ENCODE results near the gene LPIN1.
A peak's percentile ranks its signal among the peaks of the same experiment; 100 is the strongest.
"Not testable (repeated sequence)": the region's sequence is repeated elsewhere in the genome, so short reads cannot be mapped to it uniquely, and the experiment has no call there.

LPIN1 gene

DNA sequence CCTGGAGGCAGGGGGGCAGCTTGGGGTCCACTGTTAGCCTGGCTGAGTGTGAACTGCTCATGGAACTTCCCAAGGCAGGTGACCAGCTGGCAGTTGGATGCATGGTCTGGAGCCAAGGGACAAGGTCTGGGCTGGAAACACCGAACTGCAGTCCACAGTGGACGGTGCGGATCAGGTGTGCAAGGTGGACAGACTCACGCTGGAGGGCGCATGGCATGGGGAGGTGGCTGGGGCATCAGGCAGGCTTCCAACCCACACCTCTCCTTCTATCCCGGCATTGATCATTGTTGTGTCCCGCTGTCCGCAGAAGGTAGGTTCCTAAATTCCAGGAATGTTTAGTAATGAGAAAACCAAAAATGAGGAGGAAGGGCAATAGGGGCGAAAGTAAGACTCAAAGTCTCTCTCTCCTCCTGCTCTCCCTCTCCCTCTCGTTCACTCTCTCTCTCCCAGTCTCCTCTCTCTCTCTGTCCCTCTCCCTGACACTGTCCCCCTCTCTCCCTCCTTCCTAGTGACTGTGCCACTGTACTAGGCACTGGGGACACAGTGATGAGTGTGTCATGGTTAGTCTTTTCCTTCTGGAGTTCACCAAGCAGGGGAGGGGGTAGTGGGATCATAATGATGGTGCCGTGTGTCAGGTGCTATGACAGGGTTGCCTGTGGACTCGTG lies 30.3 kb upstream of the LPIN1 start:
- no peak for DNase-seq

DNA sequence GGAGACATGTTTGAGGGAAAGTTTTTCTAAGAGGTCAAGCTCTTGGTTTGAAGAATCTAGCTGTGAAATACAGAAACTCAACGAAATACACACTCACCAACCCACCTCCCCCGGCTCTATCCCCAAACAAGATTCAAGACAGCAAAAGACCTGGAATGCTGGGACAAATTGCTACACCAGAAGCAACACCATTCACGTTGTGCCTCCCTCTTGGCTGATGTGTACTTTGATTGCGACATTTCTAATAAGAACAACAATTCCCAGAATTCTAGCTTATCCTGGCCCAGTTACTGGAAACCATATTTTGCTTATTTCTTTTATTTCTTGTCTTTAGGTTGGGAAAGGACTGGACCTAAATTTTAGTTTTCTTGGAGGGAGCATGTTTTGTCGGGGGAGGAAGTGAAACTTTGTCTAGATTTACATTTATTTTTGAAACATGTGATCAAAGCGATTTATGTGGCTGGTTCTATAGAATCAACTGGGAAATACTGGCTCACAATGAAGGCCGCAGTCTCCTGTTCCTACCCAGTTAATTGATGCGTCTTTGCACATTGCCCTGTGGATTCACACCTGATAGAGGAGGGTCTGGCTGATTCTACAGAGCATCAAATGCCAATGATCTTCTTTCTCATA lies 29.6 kb upstream of the LPIN1 start:
- DNase-seq: no peak

DNA sequence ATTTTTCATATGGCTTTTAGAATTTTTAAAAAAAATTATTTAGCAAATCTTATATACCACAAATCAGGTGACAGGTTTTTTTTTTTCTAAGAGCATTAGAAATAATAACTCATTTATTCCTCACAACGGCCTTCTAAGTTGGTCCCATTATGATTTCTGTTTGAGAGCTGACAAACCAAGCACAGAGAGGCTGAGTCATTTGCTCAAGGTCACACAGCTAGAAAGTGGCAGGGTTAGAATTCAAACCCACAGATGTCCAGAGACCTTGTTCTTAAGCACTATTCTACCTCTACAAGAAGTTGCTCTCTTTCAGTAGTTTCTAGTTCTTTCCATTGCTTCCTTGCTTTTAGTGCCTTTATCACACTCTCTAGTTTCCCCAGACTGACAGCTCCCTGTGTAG lies 28.8 kb upstream of the LPIN1 start:
- no peak for DNase-seq

DNA sequence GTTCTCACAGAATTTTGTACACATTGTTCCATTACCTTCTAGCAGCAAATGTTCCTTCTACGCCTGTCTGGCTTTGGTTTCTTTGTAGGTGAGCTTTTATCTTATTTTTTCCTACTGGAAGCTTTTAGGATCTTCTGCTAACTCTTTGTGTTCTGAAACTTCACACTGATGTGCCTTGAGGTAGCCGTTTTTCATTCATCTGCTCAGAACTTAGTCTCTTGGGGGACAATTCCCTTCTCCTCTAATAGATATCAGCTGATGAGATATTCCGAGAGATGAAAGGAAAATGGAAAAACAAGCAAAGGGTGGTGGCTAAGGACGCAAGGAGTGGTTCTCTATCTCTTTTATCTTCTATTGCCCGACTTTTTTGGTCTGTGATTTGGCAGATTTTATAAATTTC lies 27.8 kb upstream of the LPIN1 start:
- DNase-seq: no peak

DNA sequence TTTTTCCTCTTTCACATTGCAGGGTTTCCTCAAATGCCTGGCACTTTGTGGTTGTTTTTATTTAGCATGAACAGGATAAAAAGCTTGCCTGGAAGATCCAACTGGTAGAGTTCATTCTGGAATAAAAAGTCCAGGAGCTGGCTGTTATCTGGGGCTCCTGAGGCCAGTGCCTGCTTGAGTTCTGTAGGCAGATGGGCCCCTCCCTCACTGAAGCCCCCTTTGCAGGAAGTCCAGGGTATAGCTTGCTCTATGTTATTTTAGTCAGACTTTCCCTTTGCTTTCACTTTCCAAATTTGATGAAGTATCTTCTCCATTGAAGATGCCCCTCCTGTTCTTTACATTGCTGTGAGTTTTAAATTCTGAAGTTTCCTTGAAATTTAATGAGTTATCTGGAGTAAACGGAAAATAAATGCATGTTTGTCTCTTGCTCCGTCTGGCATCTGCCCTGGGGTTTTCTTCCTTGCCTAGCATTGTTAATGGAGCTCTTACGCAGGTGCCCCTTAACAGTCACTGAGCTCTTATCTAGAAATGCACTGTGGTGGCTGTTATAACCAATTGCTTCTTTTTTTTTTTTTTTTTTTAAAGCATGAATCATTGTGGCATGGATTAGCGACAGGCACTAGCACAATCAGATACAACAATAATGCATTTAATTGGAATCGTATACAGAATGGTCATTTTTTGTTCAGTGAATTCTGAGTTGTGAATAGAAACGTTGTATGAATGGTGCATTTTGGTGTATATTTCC lies 27.0 kb upstream of the LPIN1 start:
- DNase-seq: no peak

DNA sequence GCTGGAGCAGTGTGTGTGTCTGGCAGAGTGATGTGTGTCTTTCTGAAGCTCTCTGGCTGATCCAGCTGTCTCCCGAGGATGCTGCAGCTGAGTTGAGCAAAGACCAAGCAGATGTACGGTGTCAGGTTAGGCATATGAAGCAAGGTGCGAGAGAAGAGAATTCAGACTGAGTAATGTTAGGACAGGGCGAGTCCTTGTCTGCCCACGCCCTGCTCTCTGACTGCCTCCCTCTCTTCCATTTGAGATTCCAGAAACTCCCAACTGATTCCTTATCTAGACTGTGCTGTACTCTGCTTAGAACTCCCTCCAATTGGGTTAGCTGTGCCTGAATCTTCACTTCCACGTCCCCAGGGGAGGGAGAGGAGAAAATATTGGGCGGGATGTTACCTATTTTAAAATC lies 25.7 kb upstream of the LPIN1 start:
- DNase-seq: no peak

DNA sequence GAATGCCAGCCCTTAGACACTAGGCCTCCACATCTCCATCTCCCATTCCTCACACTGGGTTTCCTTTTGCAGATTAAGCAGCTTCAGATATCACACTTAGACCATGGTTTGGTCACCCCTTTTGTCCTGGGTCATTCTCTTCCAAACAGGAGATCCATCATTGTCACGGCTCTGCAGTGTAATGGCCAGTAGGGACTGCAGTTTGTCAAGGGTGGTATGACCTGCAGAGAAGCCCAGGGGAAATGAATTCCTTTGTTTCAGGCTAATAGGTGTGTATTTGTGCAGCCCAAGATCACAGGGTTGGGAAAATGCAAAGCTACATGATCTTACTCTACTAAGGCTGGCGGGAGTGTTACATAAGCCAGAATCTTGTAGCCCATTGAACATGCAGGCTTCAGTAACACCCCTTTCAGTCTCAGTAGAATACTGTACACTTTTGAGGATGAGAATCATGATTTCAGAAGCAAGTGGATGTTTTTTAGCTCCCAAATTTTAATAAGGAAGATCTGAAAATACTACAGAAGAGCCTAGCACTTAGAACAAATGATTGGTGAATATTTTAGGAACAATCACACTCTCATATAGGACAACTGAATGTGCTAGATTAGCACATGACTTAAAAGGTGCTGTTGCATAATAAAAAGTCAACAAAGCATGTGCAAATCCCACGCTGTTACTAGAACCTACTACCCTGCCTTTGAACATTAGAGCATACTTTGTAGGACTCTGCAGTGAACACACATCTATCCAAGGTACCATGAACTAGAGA lies 24.0 kb upstream of the LPIN1 start:
- DNase-seq: no peak

DNA sequence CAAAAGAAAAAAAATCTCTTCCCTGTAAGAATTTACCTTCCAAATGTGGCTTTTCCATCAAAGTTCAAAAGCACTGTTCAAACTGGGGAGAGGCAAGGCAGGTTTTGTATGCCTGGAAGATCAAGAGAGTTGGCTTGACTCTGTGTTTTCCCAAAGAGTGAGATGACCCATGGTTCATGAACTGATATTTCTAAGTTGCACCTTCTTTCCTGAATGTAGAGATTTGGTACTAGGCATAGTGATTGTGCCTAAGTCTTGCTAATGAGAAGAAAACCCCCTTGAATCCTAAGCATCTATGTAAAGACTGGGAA lies 23.4 kb upstream of the LPIN1 start:
- no peak for DNase-seq

DNA sequence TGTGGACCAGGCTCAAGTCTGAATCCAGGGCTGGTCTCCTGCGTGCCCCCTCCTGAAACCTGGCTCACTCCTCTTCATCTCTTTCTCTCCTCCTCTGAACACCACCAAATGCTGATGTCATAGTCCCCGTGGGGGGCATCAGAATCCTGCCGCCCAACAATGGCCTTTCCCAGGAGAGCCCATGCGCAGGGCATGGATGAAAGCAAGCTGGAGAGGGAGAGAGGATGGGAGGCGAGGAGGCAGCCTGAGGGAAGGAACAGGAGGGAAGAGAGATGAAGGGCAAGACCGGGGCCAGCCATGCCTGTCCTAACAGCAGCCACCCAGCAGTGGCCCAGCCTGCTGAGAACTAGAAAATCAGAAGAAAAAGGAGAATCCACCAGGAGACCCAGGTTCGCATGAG lies 22.3 kb upstream of the LPIN1 start:
- DNase-seq: no peak

DNA sequence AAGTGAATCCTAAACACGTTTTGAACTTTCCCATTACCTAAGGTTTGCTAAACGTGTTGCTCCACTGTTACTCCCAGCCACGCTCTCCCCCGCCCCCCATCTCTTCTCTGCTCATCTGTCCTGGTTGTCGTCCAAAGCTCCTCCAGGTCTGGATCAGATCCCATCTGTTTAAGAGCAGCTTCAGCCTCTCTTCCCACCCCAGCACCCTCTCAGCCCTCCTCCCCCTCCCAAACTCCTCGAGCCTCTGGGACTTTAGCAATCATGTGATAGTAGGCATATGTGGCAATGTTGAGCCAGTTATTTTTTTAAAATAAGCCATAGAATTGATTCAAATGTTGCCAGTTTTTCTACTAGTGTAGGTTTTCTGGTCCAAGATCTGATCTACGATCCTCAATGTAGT lies 20.0 kb upstream of the LPIN1 start:
- no peak for DNase-seq

DNA sequence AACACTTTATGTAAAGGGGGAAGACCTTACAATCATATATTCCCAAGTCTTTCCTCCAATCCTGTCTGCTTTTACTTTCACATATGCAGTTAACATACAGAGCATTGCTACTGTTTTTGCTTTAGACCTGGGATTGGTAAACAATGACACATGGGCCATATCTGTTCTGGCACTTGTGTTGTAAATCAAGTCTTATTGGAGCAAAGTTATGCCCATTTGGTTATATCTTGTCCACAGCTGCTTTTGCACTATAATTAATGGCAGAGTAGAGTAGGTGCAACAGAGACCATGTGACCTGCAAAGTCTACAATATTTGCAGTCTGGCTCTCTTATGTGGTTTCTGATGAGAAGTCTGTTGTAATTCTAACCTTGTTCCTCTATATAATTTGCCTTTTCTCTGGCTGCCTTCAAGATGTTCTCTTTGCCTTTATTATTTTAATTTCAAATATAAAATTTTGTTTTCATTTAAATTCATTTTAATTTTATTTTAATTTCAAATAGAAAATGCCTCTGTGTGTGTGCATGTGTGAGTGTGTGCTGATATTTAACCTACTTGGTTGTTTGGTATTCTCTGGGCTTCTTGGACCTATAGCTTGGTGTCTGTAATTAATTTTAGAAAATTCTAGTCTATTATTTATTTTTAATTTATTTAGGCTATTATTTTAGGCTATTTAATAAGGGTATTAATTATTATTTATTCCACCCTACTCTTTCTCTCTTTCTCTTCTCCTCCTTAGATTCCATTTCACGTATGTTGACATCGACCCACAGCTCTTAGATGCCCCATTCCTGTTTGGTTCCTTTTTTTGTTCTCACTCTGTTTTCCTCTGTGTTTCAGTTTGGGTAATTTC lies 16.8 kb upstream of the LPIN1 start:
- DNase-seq: no peak

DNA sequence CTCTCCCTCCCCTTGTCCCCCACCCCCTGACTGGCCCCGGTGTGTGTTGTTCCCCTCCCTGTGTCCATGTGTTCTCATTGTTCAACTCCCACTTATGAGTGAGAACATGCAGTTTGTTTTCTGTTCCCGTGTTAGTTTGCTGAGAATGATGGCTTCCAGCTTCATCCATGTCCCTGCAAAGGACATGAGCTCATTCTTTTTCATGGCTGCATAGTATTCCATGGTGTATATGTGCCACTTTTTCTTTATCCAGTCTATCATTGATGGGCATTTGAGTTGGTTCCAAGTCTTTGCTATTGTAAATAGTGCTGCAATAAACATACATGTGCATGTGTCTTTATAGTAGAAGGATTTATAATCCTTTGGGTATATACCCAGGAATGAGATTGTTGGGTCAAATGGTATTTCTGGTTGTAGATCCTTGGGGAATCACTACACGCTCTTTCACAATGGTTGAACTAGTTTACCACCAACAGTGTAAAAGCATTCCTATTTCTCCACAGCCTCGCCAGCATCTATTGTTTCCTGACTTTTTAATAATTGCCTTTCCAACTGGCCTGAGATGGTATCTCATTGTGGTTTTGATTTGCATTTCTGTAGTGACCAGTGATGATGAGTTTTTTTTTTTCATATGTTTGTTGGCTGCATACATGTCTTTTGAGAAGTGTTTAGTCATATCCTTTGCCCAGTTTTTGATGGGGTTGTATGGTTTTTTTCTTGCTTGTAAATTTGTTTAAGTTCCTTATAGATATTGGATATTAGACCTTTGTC lies 15.0 kb upstream of the LPIN1 start:
- DNase-seq: not testable (repeated sequence)

DNA sequence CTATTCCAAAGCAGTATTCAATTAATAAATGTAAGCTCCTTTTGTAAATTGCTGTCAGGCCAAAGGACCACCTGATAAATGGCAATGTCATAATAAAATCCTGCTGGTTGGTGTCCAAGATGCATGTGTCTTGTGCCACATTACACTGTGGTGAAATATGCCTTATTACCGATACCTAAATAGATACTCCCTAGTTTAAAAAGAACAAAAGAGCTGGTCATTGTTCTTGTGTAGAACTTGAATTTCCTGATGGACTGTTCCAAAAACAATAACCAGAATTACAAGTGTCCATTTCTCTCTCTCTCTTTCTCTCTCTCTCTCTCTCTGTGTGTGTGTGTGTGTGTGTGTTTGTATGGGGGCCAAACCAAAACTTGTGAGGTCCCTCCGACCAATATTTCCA lies 13.8 kb upstream of the LPIN1 start:
- no peak for DNase-seq

DNA sequence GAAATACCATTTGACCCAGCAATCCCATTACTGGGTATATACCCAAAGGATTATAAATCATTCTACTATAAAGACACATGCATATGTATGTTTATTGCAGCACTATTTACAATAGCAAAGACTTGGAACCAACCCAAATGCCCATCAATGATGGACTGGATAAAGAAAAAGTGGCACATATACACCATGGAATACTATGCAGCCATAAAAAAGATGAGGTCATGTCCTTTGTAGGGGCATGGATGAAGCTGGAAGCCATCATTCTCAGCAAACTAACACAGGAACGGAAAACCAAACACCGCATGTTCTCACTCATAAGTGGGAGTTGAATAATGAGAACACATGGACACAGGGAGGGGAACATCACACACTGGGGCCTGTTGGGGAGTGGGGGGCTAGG lies 8.6 kb upstream of the LPIN1 start:
- DNase-seq: not testable (repeated sequence)

DNA sequence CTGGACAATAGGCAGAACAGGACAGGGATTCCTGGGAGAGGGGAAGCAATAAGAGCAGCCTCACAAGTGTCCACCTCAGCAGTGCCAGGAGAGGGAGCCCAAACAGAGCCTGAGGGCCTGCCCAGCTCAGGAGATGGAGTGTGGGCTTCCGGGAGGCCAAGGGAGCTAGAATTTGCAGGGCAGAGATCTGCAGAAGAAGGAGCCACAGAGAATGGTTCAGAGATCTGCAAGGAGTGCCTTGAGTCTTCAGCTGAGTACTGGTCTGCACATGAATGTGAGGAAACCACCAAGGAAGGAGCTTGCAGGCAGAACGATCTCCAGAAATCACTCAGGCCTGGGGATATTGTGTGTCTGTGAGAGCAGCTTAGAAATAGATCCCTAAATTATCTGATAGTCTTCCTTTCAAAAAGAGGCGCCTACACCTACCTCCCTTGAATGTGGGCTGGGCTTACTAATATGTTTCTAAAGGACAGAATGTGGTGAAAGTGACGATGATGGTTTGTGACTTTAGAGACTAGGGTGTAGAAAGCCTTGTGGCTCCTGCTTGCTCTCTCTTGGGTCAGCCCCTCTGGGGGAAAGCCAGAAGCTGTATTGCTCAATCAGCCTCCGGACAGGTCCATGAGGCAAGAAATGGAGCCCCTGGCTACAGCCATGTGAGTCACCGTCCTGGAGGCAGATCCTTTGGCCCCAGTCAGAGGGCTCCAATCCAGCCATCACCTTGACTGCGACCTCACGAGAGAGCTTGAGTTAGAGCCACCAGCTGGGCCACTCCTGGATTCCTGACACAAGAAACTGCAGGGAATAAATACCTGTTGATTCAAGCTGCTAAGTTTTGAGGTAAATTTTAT lies 7.6 kb upstream of the LPIN1 start:
- DNase-seq: no peak

DNA sequence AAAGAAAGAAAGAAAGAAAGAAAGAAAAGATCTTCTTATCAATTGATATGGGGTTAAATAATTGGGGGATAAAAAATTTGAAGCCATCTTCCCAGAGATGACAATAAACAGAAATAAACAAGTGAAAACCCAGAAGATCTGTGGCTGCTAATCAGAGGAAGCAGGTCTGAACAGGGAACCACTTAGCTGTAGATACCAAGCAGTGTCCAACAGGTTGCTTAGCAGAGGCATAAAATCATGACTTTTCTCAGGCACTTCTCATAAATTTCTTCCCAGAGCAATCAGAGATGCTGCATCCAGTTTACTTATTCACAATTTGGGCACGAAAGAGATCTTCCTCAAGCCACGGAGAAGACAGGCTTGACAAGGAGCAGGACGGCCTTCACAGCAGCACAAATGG lies 5.7 kb upstream of the LPIN1 start:
- DNase-seq: no peak

DNA sequence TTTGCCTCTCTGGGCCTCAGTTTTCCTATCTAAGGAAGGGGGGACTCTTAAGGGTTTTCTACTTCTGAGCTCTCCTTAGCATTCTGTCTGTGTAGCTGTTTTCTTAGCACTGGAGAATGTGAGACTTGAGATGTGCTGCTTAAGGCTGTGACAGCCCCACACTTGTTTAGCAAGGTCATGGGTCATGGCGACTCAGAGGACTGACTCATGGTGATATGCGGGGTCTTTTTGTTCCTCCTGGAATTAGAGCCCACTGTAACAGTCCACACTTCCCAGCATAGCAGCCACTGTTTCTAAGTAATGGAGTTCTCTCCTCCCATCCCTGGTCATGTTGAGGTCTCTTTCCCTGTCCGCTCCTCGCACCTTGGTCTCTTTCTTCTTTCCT lies 4.1 kb upstream of the LPIN1 start:
- DNase-seq: no peak

DNA sequence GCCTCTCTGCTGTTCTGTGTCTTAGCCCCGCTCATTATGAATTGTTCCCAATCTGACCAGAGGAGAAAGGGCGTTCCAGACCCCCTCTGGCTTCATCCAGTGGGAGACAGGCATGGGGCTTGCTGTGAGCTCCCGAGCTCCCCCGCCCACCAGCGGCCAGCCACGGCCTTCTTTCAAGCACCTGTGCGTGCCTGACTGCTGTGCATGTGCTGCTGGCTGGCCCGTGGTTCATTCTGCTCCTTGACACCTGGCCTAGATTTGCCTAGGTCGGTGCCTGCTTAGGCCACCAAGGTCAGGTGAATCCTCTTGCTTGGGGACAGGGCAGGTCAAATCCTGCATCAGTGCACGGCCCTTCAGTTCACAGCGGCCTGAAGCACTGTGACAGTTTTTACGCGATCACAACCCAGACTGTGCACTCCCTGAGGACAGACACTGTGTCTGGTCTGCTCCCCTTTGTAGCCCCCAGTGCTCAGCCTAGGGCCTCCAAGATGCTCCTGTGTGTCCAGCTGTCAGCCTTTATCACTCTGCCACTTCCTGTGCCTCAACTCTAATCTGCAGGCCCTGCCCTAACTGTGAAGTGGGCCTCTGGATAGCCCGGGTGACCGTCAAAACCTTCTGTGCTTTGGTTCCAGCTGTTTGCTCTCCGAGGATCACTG lies 3.6 kb upstream of the LPIN1 start:
- DNase-seq: no peak

DNA sequence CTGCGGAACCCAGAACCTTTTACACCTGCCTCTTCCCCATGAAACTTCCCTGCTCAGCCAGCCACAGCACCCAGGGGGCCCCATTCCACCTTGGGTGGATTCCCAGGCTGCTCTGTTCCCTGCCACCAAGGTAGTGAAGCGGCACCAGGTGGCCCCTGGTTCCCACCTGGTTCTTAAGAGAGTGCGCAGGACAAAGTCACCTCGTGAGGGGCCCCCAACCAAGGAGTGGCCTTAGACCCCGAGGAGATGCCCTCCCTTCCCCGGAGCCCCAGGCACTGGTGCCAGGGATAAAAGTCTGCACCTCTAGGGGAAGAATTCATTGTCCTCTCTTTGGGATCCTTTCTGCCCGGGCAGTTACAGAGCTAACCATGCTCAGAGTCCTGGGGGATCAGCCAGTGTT lies 3.1 kb upstream of the LPIN1 start:
- DNase-seq: no peak

DNA sequence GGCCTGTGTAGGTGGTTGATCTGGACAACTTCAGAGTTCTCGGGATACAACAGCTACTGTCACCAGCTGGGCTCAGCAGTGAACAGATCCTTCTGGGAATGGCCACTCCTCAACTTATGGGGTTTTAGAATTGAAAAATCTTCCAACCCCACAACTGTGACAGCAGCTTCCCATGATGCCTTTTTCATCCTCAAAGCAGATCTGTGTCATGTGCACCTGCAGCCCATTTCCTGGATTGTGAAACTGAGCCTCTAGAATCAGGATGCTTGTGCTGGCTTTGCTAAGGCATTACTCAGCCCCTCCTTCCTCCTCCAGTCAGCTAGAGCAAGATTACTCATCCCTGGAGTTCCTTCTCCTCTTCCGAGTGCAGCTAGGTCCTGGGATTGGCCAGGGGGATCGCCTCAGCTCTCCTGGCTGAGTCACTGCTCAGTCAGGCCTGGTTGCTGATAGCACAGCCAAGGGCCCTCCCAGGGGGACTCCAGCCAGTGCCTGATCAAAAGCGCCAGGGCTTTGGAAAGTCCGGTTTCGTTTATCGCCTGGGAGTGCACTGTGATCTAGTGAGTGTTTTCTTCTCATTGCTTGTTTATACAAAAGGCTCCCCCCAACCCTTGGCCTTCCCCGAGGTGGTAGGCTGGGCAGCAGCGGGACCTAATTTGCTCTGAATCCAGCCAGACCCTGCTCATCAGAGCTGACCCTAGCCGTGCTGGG lies 2.4 kb upstream of the LPIN1 start:
- DNase-seq: peak; percentile 64

All from stimulated activated CD4-positive, alpha-beta T cell treated with anti-CD3 and anti-CD28 coated beads, Interleukin-12 subunit alpha, Interleukin-12 subunit beta, amount 100 ng/mL, for 4 hours (primary cell).